GM19023 (cell line): Measurements from ENCODE around the gene MCUB.
"Not testable (repeated sequence)": the region's sequence is repeated elsewhere in the genome, so short reads cannot be mapped to it uniquely, and the experiment has no call there.

Source experiments
- ATAC-seq: cut with Tn5 transposase; IDR thresholded peaks from one replicate; pipeline ENCODE4 v1.9.1; 2021; ENCODE audit warnings: mild to moderate bottlenecking, moderate library complexity; ENCODE audit not compliant: unreplicated experiment

Gene MCUB

GRCh38 chr4:109559983-109560686, at the start of gene MCUB:
Gene MCUB (plus strand): TSS chr4:109560246. CDS start chr4:109560338, 92 bp downstream.
- peak; percentile 92 for ATAC-seq

- ATAC-seq = no peak
These were observed 49.4 kb upstream of the MCUB start for GRCh38 chr4:109510687-109511086.

GRCh38 chr4:109511414-109511813, 48.6 kb upstream of the MCUB start:
- ATAC-seq = no peak

GRCh38 chr4:109513368-109513767, 46.7 kb upstream of the MCUB start:
- not testable (repeated sequence) for ATAC-seq

- no peak for ATAC-seq
These were observed 27.9 kb upstream of the MCUB start for GRCh38 chr4:109532182-109532581.

- ATAC-seq = no peak
These were observed 14.6 kb upstream of the MCUB start for GRCh38 chr4:109545401-109545800.

GRCh38 chr4:109547394-109547793, 12.7 kb upstream of the MCUB start:
- ATAC-seq = no peak

- no peak for ATAC-seq
These were observed 11.4 kb upstream of the MCUB start for GRCh38 chr4:109548655-109549054.

GRCh38 chr4:109552237-109552636, 7.8 kb upstream of the MCUB start:
- no peak for ATAC-seq

- ATAC-seq = no peak
These were observed 6.9 kb upstream of the MCUB start for GRCh38 chr4:109553130-109553529.

GRCh38 chr4:109554971-109555370, 5.1 kb upstream of the MCUB start:
- no peak for ATAC-seq

- ATAC-seq = no peak
These were observed 2.6 kb upstream of the MCUB start for GRCh38 chr4:109557433-109557832.

GRCh38 chr4:109558095-109558494, 2.0 kb upstream of the MCUB start:
- ATAC-seq = not testable (repeated sequence)

- ATAC-seq = peak; percentile 26
These were observed 442 bp upstream of the MCUB start for GRCh38 chr4:109559625-109559982.

GRCh38 chr4:109560687-109561461, 828 bp downstream of the MCUB start:
- ATAC-seq = peak; percentile 44

GRCh38 chr4:109562457-109563239, 2.6 kb downstream of the MCUB start:
- ATAC-seq = no peak

- ATAC-seq = no peak
These were observed 11.4 kb downstream of the MCUB start for GRCh38 chr4:109571494-109571893.

- ATAC-seq = no peak
These were observed 12.1 kb downstream of the MCUB start for GRCh38 chr4:109572154-109572553.

GRCh38 chr4:109574443-109574850, 14.4 kb downstream of the MCUB start:
- ATAC-seq = no peak

- no peak for ATAC-seq
These were observed 15.1 kb downstream of the MCUB start for GRCh38 chr4:109574931-109575804.

GRCh38 chr4:109576462-109576861, 16.4 kb downstream of the MCUB start:
- no peak for ATAC-seq
